GM12878 (cell line): ENCODE data around the gene VCP. TPM values are rescaled to one million over a fixed set of nuclear protein-coding genes. Genes with fewer than 3 reads are reported as not detected.

Source experiments
- BCL11A ChIP-seq: IDR thresholded peaks from 2 replicates; pipeline ENCODE4 v1.6.1; 2011; ENCODE audit warnings: low read depth, low read length
- BHLHE40 ChIP-seq, 2 experiments: fragments of 450-650 bp in 1 of 2; IDR thresholded peaks; 2 replicates each; pipeline ENCODE4 v1.6.1; 2011 to 2017; ENCODE audit warnings: low read depth in 2 of 2, borderline replicate concordance in 1 of 2, improper control_type of control experiment in 1 of 2, low read length in 1 of 2, mild to moderate bottlenecking in 1 of 2
- CEBPZ ChIP-seq: fragments of 150-350 bp; IDR thresholded peaks from 2 replicates; pipeline ENCODE4 v1.6.1; 2016; ENCODE audit warnings: low read depth, low read length
- CHD4 ChIP-seq: fragments of 200-600 bp; sonication (generic); IDR thresholded peaks from 2 replicates; pipeline ENCODE4 v1.6.1; 2016; ENCODE audit warnings: mild to moderate bottlenecking
- ELK1 ChIP-seq: IDR thresholded peaks from 2 replicates; pipeline ENCODE4 v1.6.1; 2012; ENCODE audit warnings: low read depth, low read length, improper control_type of control experiment
- FOXM1 ChIP-seq: IDR thresholded peaks from 2 replicates; pipeline ENCODE4 v1.6.1; 2012; ENCODE audit warnings: low read depth, mild to moderate bottlenecking, inconsistent platforms, low read length, moderate library complexity
- IKZF1 ChIP-seq: fragments of 450-650 bp; conservative IDR thresholded peaks from 2 replicates; pipeline ENCODE4 v1.6.1; 2017; ENCODE audit warnings: antibody characterized with exemption, mild to moderate bottlenecking
- KAT2A ChIP-seq: conservative IDR thresholded peaks from 2 replicates; pipeline ENCODE4 v1.6.1; 2011; ENCODE audit warnings: low read depth, low read length; ENCODE audit not compliant: control insufficient read depth
- NBN ChIP-seq: fragments of 450-650 bp; IDR thresholded peaks from 2 replicates; pipeline ENCODE4 v1.6.1; 2016
- NFYA ChIP-seq: IDR thresholded peaks from 2 replicates; pipeline ENCODE4 v1.6.1; 2011; ENCODE audit warnings: low read depth, mild to moderate bottlenecking, low read length, improper control_type of control experiment, borderline replicate concordance
- RAD51 ChIP-seq: fragments of 450-650 bp; IDR thresholded peaks from 2 replicates; pipeline ENCODE4 v1.6.1; 2016; ENCODE audit warnings: moderate library complexity, mild to moderate bottlenecking, inconsistent platforms
- RB1 ChIP-seq: fragments of 450-650 bp; formaldehyde crosslinking; IDR thresholded peaks from 2 replicates; pipeline ENCODE4 v1.6.1; 2017; ENCODE audit warnings: mild to moderate bottlenecking, borderline replicate concordance
- RELA ChIP-seq: fragments of 450-650 bp; IDR thresholded peaks from 2 replicates; pipeline ENCODE4 v1.8.0; 2014; ENCODE audit warnings: borderline replicate concordance; ENCODE audit not compliant: partially characterized antibody
- RFX5 ChIP-seq: IDR thresholded peaks from 2 replicates; pipeline ENCODE4 v1.6.1; 2011; ENCODE audit warnings: low read depth, low read length, improper control_type of control experiment
- STAT3 ChIP-seq: IDR thresholded peaks from 2 replicates; pipeline ENCODE4 v1.6.1; 2011; ENCODE audit warnings: low read depth, low read length, improper control_type of control experiment
- ZBTB11 ChIP-seq: fragments of 450-650 bp; formaldehyde crosslinking; IDR thresholded peaks from 2 replicates; pipeline ENCODE4 v1.5.0; 2022; ENCODE audit warnings: mild to moderate bottlenecking, missing genetic modification characterization
- ZBTB40 ChIP-seq: fragments of 450-650 bp; IDR thresholded peaks from 2 replicates; pipeline ENCODE4 v1.6.1; 2016; ENCODE audit warnings: mild to moderate bottlenecking, moderate library complexity, borderline replicate concordance
- polyA plus RNA-seq, 11 experiments: library from polyadenylated mRNA; depleted of rRNA in 4 of 11; unstranded in 6 of 11; stranded (reverse) in 5 of 11; fragments of >200 nt; fragmentation: Nextera tagmentation in 4 of 11; fragmentation: Illumina TruSeq in 1 of 11; extraction: Ambion mirVana in 4 of 11; extraction: Trizol in 1 of 11; gene quantifications; 1 replicate in 1 of 11; 2 replicates in 10 of 11; pipeline versions ENCODE4 v1.2.1 to v1.2.3, GENCODE V29; 2011 to 2016; ENCODE audit warnings: inconsistent platforms in 2 of 11, missing spikeins in 2 of 11, low read depth in 1 of 11
- total RNA-seq, 4 experiments: library from RNA; depleted of rRNA in 3 of 4; stranded (reverse); fragments of >200 nt in 3 of 4; fragmentation: Illumina TruSeq in 1 of 4; extraction: Trizol in 1 of 4; gene quantifications; 2 replicates each; pipeline versions ENCODE4 v1.2.1 to v1.2.3, GENCODE V29; 2013 to 2021

The VCP gene
- total and polyA plus RNA-seq, 10 of the 15 experiments (the other 5 are each of a cell fraction or from before 2014, with no cell fraction given), result 7.4 to 327 (median 244) TPM

GRCh38 chr9:35079426-35080341, 7.3 kb upstream of the VCP start, which contains the start of gene FANCG (continued):
- no peak for TF ChIP-seq CEBPZ
- peak; percentile 82; the same call in 1 of the 2 replicates for TF ChIP-seq NBN
- no peak for TF ChIP-seq KAT2A
- no peak for TF ChIP-seq FOXM1
- peak; percentile 9; the same call in 1 of the 2 replicates for TF ChIP-seq RFX5
- no peak; a peak in 1 of 4 replicates for TF ChIP-seq BHLHE40 (IDR thresholded peaks at IDR 0.05; ENCODE audit: borderline replicate concordance in 1 of 2, low read depth in 2 of 2, low read length in 1 of 2)
- peak; percentile 93; the same call in 1 of the 2 replicates for TF ChIP-seq RB1
- no peak; the same call in 1 of the 2 replicates for TF ChIP-seq ELK1
- no peak for TF ChIP-seq STAT3
- TF ChIP-seq ZBTB40, result peak; percentile 74
- TF ChIP-seq RELA, result no peak
- TF ChIP-seq CHD4, result no peak
- TF ChIP-seq IKZF1, result peak; percentile 84
- TF ChIP-seq ZBTB11, result peak; percentile 46; the same call in 1 of the 2 replicates
- no peak for TF ChIP-seq RAD51
- no peak for TF ChIP-seq BCL11A
- TF ChIP-seq NFYA, result no peak
